GM21723 (cell line): ENCODE results near the gene GALNT9.
"Not testable (repeated sequence)": the region's sequence is repeated elsewhere in the genome, so short reads cannot be mapped to it uniquely, and the experiment has no call there.

ENCODE experiments used
- ATAC-seq: cut with Tn5 transposase; IDR thresholded peaks from one replicate; pipeline ENCODE4 v1.9.1; 2021; ENCODE audit warnings: mild to moderate bottlenecking, moderate library complexity; ENCODE audit not compliant: unreplicated experiment

GALNT9 gene

DNA sequence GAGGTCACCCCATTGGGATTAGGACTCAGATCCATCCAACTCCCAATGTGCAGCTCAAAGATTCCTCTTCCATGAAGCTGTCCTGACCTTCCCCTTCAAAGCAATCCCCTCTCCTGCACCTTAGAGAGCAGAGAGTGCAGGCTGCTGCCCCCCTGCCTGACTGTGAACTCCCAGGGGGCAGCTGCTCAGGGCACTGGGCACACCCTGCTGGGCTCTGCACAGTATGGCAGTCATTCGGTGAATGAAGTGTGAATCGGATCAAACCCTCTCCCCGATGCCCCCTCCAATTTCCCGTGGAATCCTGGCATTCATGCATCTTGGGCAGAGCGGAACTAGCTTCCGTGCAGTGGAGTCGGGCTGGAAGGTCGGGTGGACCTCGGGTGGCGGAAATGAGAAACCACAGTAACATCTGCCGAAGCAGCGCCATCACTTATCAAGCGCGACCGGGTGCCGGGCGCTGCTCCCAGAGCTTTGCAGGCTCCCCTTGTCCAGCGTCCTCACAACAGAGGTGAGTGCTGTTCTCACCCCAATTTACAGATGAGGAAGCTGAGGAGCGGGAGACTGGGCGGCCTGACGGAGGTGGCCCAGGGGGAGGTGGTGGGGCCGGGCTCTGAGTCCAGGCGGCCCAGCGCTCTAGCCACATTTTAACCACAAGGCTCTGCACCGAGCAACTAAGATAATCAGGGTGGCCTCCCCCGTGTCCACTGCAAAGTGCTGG, 14.7 kb downstream of the GALNT9 start:
- no peak for ATAC-seq

DNA sequence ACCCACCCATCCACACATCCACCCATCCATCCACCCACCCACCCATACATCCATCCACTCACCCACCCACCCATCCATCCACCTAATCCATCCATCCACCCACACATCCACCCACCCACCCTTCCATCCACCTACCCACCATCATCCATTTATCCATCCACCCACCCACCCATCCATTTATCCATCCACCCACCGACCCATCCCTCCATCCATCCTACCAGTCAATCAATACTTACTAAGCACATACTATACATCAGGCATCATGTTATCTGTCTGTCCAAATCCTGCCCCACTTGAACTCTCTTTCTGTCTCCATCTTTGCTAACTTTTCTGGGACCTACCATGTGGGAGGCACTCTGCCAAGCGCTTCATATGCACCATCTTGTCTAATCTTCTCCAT, 15.4 kb downstream of the GALNT9 start:
- no peak for ATAC-seq

DNA sequence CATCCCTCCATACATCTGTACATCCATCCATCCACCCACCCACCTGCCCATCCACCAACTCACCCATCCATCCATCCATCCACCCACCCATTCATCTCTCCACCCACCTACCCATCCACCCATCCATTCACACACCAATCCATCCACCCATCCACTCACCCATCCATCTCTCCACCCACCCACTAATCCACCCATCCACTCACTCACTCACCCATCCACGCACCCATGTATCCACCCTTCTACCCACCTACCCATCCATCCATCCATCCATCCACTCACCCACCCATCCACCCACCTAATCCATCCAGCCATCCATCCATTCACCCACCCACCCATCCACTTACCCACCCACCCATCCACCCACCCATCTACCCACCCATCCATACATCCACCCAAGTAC, 16.2 kb downstream of the GALNT9 start:
- ATAC-seq, result no peak

- no peak for ATAC-seq
Observed at GRCh38 chr12:132312516-132312915, 16.9 kb downstream of the GALNT9 start.

DNA sequence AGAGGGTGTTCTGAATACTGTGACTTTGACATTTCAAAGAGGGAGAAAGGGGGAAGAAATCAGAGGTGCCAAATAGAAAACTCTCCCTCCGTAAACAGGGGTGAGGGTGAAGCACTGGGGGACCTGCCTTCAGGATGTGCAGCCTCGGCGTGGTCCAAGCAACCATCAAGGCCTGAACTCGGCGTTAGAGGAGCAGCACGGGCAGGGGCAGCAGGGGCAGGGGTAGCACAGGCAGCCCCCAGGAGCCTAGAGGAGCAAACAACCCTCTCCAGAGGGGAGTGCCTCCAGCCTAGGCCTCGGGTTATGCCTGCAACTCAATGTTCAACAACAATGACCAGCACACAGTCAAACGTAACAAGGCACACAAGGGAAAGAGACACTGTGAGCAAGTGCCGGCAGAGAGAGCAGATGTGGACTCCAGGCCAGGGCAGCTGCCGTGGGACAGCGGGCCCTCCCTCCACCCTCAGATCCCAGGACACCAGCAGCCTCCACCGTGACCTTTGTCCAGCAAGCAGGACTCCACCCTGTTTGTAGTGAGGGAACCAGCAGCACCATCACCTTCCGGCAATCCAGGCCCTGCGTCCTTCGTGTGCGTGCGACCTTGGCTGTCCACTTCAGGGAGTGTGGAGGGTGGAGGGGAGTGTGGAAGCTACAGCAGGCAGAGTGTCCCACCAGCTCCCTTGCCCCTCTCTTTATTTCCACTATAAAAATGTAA, 18.0 kb downstream of the GALNT9 start:
- no peak for ATAC-seq

DNA sequence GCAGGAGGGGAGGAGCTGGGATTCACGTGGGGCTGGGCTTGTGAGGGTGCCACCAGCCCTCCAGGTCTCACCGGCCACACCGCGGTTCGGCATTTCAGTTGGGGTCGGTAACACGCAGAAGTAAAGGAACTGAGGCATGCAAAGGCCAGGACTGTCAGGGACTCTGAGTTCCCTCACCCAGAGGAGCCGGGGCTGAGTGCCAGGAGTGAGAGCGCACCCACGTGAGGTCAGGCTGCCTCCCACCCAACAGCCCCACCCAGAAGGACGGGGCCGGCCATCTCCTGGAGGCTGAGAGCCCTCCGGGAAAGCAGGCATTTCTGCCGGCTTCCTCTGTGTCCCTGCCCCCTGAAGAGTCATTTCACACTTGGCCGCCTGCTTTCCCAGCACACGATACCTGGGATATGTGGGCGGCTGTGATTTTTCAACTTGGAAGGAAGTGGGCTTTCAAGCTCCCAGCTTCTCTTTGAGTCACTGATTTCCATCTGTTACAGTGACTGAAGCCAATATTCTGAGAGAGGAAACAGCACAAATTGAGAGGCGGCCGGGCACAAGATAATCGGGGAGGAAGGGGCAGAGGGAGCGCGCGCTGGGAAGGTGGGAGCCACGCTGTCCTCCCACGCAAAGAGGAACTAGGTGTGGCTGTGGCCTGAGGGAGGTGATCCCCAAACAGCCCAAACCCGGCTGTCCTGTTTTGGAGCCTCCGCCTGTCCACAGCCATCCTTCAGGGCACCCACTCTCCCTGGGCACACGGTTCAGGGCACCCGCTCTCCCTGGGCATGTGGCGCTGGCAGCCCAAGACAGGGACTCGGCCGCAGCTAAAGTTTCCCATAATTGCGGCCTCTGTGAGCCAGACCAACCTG, 19.0 kb downstream of the GALNT9 start:
- no peak for ATAC-seq

GRCh38 chr12:132309596-132310086, 19.7 kb downstream of the GALNT9 start:
- no peak for ATAC-seq

GRCh38 chr12:132308853-132309595, 20.4 kb downstream of the GALNT9 start:
- no peak for ATAC-seq

- ATAC-seq, result no peak
Observed at GRCh38 chr12:132307976-132308852, 21.2 kb downstream of the GALNT9 start.

GRCh38 chr12:132306885-132307191, 22.6 kb downstream of the GALNT9 start:
- ATAC-seq, result no peak

DNA sequence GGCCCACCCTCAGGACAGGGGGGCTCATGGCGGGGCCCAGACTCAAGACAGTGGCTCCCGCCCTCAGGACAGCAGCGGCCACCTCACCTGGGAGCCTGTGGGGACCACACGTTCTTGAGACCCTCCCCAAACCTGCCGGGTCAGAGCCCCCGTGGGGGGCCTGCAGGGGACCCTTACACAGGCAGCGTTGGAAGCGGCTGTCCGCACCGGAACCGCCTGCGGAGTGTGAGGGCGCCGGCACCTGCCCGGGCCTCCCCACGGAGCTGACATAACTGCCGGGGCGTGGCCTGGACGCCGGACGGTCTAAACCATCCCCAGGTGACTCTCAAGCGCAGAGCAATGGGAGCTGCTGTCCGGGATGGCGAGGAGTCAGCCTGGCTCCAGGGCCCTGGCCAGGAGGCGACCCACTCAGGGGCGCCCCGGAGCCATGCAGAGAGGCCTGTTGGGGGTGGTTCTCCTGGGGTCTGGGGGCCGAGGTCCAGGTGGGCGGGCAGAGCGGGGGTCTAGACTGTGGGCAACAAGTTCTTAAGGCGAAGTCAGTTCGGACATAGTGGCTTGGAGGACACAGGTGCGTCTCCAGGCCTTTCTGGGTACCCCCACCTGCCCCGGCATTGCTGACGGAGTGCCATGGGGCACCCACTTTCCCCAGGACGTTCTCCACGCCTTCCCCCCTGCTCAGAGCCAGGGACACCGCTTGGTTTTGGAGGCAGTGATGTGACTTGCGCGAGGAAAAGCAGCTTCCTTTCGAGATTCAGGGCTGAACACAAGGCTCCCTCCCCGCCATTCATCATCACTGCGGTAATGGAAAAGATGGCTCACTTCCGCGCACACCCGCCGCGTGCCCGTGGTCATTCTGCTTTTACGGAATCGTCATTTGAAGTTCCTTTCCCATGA, 23.2 kb downstream of the GALNT9 start:
- ATAC-seq, result no peak

- ATAC-seq, result no peak
Observed at GRCh38 chr12:132305560-132305966, 23.8 kb downstream of the GALNT9 start.

- not testable (repeated sequence) for ATAC-seq
Observed at GRCh38 chr12:132304866-132305265, 24.5 kb downstream of the GALNT9 start.

DNA sequence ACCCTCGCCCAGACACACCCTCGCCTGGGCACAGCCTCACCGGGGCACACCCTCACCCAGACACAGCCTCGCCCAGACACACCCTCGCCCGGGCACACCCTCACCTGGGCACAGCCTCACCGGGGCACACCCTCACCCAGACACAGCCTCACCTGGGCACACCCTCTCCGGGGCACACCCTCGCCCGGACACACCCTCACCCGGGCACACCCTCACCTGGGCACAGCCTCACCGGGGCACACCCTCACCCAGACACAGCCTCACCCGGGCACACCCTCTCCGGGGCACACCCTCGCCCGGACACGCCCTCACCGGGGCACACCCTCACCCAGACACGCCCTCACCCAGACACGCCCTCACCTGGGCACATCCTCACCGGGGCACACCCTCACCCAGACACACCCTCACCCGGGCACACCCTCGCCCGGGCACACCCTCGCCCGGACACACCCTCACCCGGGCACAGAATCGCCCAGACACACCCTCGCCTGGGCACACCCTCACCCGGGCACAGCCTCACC, 25.5 kb downstream of the GALNT9 start:
- ATAC-seq, result not testable (repeated sequence)

GRCh38 chr12:132302466-132303358, 26.7 kb downstream of the GALNT9 start:
- ATAC-seq, result no peak

DNA sequence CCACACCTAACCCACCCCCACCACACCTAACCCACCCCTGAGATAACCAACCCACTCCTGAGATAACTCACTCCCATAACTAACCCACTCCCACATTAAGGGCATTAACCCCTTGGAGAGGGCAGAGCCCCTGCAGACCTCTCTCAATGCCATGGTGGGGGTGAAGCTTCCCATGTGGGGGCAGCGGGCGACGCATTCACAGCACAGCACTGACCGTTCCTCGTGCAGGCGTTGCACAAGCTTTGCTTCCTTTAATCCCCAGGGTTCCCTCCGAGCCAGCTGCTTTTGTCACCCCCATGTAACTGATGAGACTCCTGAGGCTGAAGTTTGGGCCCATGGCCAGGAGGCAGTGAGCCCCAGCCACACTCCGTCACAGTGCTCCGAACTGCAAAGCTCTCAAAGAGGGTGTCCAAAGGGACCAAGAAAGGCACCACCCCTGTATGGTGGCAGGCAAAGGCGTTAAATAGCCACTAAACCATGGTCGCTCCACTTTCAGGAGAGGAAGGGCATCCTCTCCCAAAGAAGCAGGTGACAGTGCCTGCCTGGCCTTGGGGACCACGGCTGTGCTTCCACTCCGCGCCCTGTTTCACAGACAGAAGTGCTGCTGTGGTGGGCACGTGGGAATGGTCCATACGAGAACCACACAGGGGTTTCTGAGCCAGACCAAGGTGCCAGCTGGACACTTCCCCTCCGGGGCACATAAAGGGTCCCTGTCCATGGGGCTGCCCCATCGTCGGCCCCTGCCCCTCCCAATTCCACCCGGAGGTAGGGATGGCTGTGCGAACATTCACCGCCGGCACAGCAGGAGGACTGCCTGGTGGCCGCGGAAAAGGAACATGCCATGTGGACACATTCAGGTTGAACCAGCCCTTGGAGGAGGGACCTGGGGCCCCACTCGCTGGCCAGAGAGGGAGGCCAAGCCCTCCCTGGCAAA, 28.3 kb downstream of the GALNT9 start:
- no peak for ATAC-seq

- ATAC-seq, result no peak
Observed at GRCh38 chr12:132296063-132296462, 33.3 kb downstream of the GALNT9 start.
